Peyer's patch (tissue), 4 donors: Measurements from ENCODE around the gene SMIM27.

Source experiments
- CTCF ChIP-seq, 6 experiments: fragments of 450-650 bp in 4 of 6; fragments of 200-600 bp in 2 of 6; sonication (generic) in 1 of 6; IDR thresholded peaks; one replicate each; pipeline ENCODE4 v1.5.1; 2017 to 2019; ENCODE audit warnings: antibody characterized with exemption in 6 of 6, mild to moderate bottlenecking in 3 of 6, moderate library complexity in 1 of 6
- POLR2A ChIP-seq, 2 donors: fragments of 450-650 bp; IDR thresholded peaks; one replicate each; pipeline ENCODE4 v1.5.1; 2017; ENCODE audit warnings: antibody characterized with exemption in 2 of 2, mild to moderate bottlenecking in 2 of 2, moderate library complexity in 2 of 2

- TF ChIP-seq POLR2A (IDR thresholded peaks at IDR 0.05) (no peak), CTCF (IDR thresholded peaks at IDR 0.05) (no peak)
Observed at GRCh38 chr9:32590898-32591297, 38.8 kb downstream of the SMIM27 start.
